Glomerular visceral epithelial cell (primary cell): ENCODE measurements around the gene ABI2.

Experiments
- DNase-seq: peaks from one replicate; pipeline ENCODE4 v3.0.0-alpha.2; 2016; ENCODE audit errors: extremely low spot score

The ABI2 gene

GRCh38 chr2:203480623-203481022 lies 152.4 kb downstream of the ABI2 start:
- no peak for DNase-seq

- DNase-seq = peak; percentile 46
These were observed 156.3 kb downstream of the ABI2 start for GRCh38 chr2:203484266-203485112.

- no peak for DNase-seq
These were observed 161.3 kb downstream of the ABI2 start for GRCh38 chr2:203489531-203489930.

GRCh38 chr2:203490391-203490790 lies 162.2 kb downstream of the ABI2 start:
- no peak for DNase-seq

- DNase-seq = peak; percentile 23
These were observed 164.8 kb downstream of the ABI2 start for GRCh38 chr2:203492965-203493364.
